Endothelial cell of umbilical vein (primary cell): ENCODE data around the gene CRLF3.
"Not testable (repeated sequence)": the region's sequence is repeated elsewhere in the genome, so short reads cannot be mapped to it uniquely, and the experiment has no call there.

Experiments used
- EZH2 ChIP-seq: IDR thresholded peaks from 2 replicates; pipeline ENCODE4 v1.6.1; 2012; ENCODE audit warnings: borderline replicate concordance, low read depth, mild to moderate bottlenecking, moderate library complexity, low read length, inconsistent platforms; ENCODE audit not compliant: severe bottlenecking
- FOS ChIP-seq: IDR thresholded peaks from 2 replicates; pipeline ENCODE4 v1.6.1; 2011; ENCODE audit warnings: mild to moderate bottlenecking, low read length, moderate library complexity, borderline replicate concordance; ENCODE audit not compliant: insufficient read depth
- GATA2 ChIP-seq: IDR thresholded peaks from 2 replicates; pipeline ENCODE4 v1.7.0; 2011; ENCODE audit warnings: low read depth, mild to moderate bottlenecking, moderate library complexity, mixed read lengths, low read length; ENCODE audit not compliant: insufficient read length, insufficient read depth
- POLR2A ChIP-seq: IDR thresholded peaks from 2 replicates; pipeline ENCODE4 v1.6.1; 2012; ENCODE audit warnings: low read depth, mild to moderate bottlenecking, control low read depth, low read length
- POLR2AphosphoS5 ChIP-seq: IDR thresholded peaks from 2 replicates; pipeline ENCODE4 v1.6.1; 2012; ENCODE audit warnings: low read depth, mild to moderate bottlenecking, control low read depth, low read length, moderate library complexity; ENCODE audit not compliant: insufficient read depth
- TF ChIP-seq, protein P1 (sequence below), 2 donors: IDR thresholded peaks; 1 replicate in 1 of 2; 2 replicates in 1 of 2; pipeline ENCODE4 v1.5.1; 2011; ENCODE audit warnings: low read length in 2 of 2, mild to moderate bottlenecking in 2 of 2, moderate library complexity in 2 of 2, control low read depth in 1 of 2, inconsistent platforms in 1 of 2, low read depth in 1 of 2; ENCODE audit not compliant: insufficient read depth in 1 of 2; ENCODE audit errors: extremely low read depth in 1 of 2

GRCh38 chr17:30750982-30751381, 73.5 kb downstream of the CRLF3 start:
- TF ChIP-seq, protein P1, sequence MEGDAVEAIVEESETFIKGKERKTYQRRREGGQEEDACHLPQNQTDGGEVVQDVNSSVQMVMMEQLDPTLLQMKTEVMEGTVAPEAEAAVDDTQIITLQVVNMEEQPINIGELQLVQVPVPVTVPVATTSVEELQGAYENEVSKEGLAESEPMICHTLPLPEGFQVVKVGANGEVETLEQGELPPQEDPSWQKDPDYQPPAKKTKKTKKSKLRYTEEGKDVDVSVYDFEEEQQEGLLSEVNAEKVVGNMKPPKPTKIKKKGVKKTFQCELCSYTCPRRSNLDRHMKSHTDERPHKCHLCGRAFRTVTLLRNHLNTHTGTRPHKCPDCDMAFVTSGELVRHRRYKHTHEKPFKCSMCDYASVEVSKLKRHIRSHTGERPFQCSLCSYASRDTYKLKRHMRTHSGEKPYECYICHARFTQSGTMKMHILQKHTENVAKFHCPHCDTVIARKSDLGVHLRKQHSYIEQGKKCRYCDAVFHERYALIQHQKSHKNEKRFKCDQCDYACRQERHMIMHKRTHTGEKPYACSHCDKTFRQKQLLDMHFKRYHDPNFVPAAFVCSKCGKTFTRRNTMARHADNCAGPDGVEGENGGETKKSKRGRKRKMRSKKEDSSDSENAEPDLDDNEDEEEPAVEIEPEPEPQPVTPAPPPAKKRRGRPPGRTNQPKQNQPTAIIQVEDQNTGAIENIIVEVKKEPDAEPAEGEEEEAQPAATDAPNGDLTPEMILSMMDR (IDR thresholded peaks at IDR 0.05; ENCODE audit: extremely low read depth in 1 of 2, insufficient read depth in 1 of 2, low read depth in 1 of 2, low read length in 2 of 2), result not testable (repeated sequence)
- TF ChIP-seq POLR2A, POLR2AphosphoS5, FOS, EZH2, GATA2: not testable (repeated sequence)
